Ramos (cell line): Measurements from ENCODE around the gene IFNGR1.

Source experiments
- in situ Hi-C: fragments of 300-500 bp; cut with MboI; formaldehyde crosslinking; loops from one replicate; pipeline ENCODE4 v1.14.3; 2022; ENCODE audit warnings: low sequenced_read_pairs; ENCODE audit not compliant: unreplicated experiment

The IFNGR1 gene

GRCh38 chr6:137162692-137163306 is 56.4 kb downstream of the IFNGR1 start:
- in situ Hi-C loops: no loop called here

- in situ Hi-C loops: no loop called here
Measured at GRCh38 chr6:137161949-137162348, 57.2 kb downstream of the IFNGR1 start.

GRCh38 chr6:137160763-137161162 is 58.4 kb downstream of the IFNGR1 start:
- in situ Hi-C loops: no loop called here

- in situ Hi-C loops: no loop called here
Measured at GRCh38 chr6:137159912-137160311, 59.3 kb downstream of the IFNGR1 start.

GRCh38 chr6:137157601-137158000 is 61.6 kb downstream of the IFNGR1 start:
- in situ Hi-C loops: no loop called here

- in situ Hi-C loops: no loop called here
Measured at GRCh38 chr6:137156650-137157049, 62.5 kb downstream of the IFNGR1 start.

GRCh38 chr6:137155830-137156229 is 63.4 kb downstream of the IFNGR1 start:
- in situ Hi-C loops: no loop called here

- in situ Hi-C loops: no loop called here
Measured at GRCh38 chr6:137150072-137150471, 69.1 kb downstream of the IFNGR1 start.

- in situ Hi-C loops: no loop called here
Measured at GRCh38 chr6:137149035-137149393, 70.2 kb downstream of the IFNGR1 start.

- in situ Hi-C loops: no loop called here
Measured at GRCh38 chr6:137148306-137149034, 70.7 kb downstream of the IFNGR1 start.
